ENCODE results near the gene PON1. TPM values are rescaled to one million over a fixed set of nuclear protein-coding genes. Genes with fewer than 3 reads are reported as not detected.

PON1 gene
- total RNA-seq, 2 experiments from 2014 or later, result not detected

GRCh38 chr7:95295397-95295796, 28.9 kb downstream of the PON1 start:
- Mint-ChIP-seq H3K27me3 (peaks cover 18% of the 10 kb centered on the region), H3K27ac (no peak overlapping the region), H3K4me3 (no peak overlapping the region), H3K36me3 (ENCODE audit: low read depth) (no peaks in the 10 kb centered on the region), H3K9me3 (no peaks in the 10 kb centered on the region), H3K4me1 (ENCODE audit: low read depth) (no peaks in the 10 kb centered on the region)
- intact Hi-C loops (cut with DNase I, micrococcal nuclease), result loop anchor here in 1 of 2 experiments (10.0 kb wide), 1 partner anchor 59 kb away; no protein-coding TSS in a partner anchor
- TF ChIP-seq, protein P1, sequence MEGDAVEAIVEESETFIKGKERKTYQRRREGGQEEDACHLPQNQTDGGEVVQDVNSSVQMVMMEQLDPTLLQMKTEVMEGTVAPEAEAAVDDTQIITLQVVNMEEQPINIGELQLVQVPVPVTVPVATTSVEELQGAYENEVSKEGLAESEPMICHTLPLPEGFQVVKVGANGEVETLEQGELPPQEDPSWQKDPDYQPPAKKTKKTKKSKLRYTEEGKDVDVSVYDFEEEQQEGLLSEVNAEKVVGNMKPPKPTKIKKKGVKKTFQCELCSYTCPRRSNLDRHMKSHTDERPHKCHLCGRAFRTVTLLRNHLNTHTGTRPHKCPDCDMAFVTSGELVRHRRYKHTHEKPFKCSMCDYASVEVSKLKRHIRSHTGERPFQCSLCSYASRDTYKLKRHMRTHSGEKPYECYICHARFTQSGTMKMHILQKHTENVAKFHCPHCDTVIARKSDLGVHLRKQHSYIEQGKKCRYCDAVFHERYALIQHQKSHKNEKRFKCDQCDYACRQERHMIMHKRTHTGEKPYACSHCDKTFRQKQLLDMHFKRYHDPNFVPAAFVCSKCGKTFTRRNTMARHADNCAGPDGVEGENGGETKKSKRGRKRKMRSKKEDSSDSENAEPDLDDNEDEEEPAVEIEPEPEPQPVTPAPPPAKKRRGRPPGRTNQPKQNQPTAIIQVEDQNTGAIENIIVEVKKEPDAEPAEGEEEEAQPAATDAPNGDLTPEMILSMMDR (IDR thresholded peaks at IDR 0.05), result no peak
- ChIA-PET CTCF (no interaction called here), POLR2A (no interaction called here)
- H3K36me3 ChIP-seq (ENCODE audit: insufficient read depth, low read length), result no peaks in the 10 kb centered on the region
- no peak for ATAC-seq (ENCODE audit: poor library complexity)
- no peak overlapping the region for H3K27ac ChIP-seq (ENCODE audit: low read depth in 1 of 2, low read length in 2 of 2)
- DNase-seq, result no peak
- no peaks in the 10 kb centered on the region for H3K27me3 ChIP-seq (ENCODE audit: control insufficient read depth in 1 of 2, insufficient read depth in 2 of 2, low read length in 2 of 2)
- H3K4me1 ChIP-seq (ENCODE audit: insufficient read depth, low read length), result no peaks in the 10 kb centered on the region
- H3K9me3 ChIP-seq (ENCODE audit: control insufficient read depth in 1 of 2, insufficient read depth in 1 of 2, low read length in 2 of 2), result no peaks in the 10 kb centered on the region
- no peak overlapping the region for H3K4me3 ChIP-seq (ENCODE audit: low read length)

- intact Hi-C loops (cut with DNase I, micrococcal nuclease), result loop anchor here in 1 of 2 experiments (10.0 kb wide), 1 partner anchor 65 kb away; no protein-coding TSS in a partner anchor
- TF ChIP-seq, protein P1 (IDR thresholded peaks at IDR 0.05), result no peak
- Mint-ChIP-seq H3K9me3 (no peaks in the 10 kb centered on the region), H3K27me3 (peaks cover 13% of the 10 kb centered on the region), H3K36me3 (ENCODE audit: low read depth) (no peaks in the 10 kb centered on the region), H3K4me3 (no peak overlapping the region), H3K4me1 (ENCODE audit: low read depth) (no peaks in the 10 kb centered on the region), H3K27ac (no peak overlapping the region)
- Histone ChIP-seq H3K36me3 (ENCODE audit: insufficient read depth, low read length) (no peaks in the 10 kb centered on the region), H3K4me3 (ENCODE audit: low read length) (no peak overlapping the region), H3K27ac (ENCODE audit: low read depth in 1 of 2, low read length in 2 of 2) (no peak overlapping the region), H3K27me3 (ENCODE audit: control insufficient read depth in 1 of 2, insufficient read depth in 2 of 2, low read length in 2 of 2) (no peaks in the 10 kb centered on the region), H3K4me1 (ENCODE audit: insufficient read depth, low read length) (no peaks in the 10 kb centered on the region), H3K9me3 (ENCODE audit: control insufficient read depth in 1 of 2, insufficient read depth in 1 of 2, low read length in 2 of 2) (no peaks in the 10 kb centered on the region)
- CTCF ChIA-PET, result no interaction called here
- DNase-seq, result no peak
- POLR2A ChIA-PET, result no interaction called here
- no peak for ATAC-seq (ENCODE audit: poor library complexity)
Measured at GRCh38 chr7:95290166-95290830, 34.0 kb downstream of the PON1 start.

- POLR2A ChIA-PET, result no interaction called here
- Mint-ChIP-seq H3K9me3 (no peaks in the 10 kb centered on the region), H3K4me1 (ENCODE audit: low read depth) (no peaks in the 10 kb centered on the region), H3K4me3 (no peak overlapping the region), H3K36me3 (ENCODE audit: low read depth) (no peaks in the 10 kb centered on the region), H3K27me3 (peaks cover 9% of the 10 kb centered on the region), H3K27ac (no peak overlapping the region)
- DNase-seq (no peak), ATAC-seq (ENCODE audit: poor library complexity) (no peak)
- H3K4me1 ChIP-seq (ENCODE audit: insufficient read depth, low read length), result no peaks in the 10 kb centered on the region
- TF ChIP-seq, protein P1 (IDR thresholded peaks at IDR 0.05), result no peak
- no peaks in the 10 kb centered on the region for H3K9me3 ChIP-seq (ENCODE audit: control insufficient read depth in 1 of 2, insufficient read depth in 1 of 2, low read length in 2 of 2)
- intact Hi-C loops (cut with DNase I, micrococcal nuclease), result no loop called here
- CTCF ChIA-PET, result no interaction called here
- H3K27ac ChIP-seq (ENCODE audit: low read depth in 1 of 2, low read length in 2 of 2), result no peak overlapping the region
- H3K4me3 ChIP-seq (ENCODE audit: low read length), result no peak overlapping the region
- H3K27me3 ChIP-seq (ENCODE audit: control insufficient read depth in 1 of 2, insufficient read depth in 2 of 2, low read length in 2 of 2), result no peaks in the 10 kb centered on the region
- H3K36me3 ChIP-seq (ENCODE audit: insufficient read depth, low read length), result no peaks in the 10 kb centered on the region
Measured at GRCh38 chr7:95286096-95286495, 38.2 kb downstream of the PON1 start.

Data from CD4-positive, alpha-beta T cell (primary cell).